ENCODE data around the gene MMP15.
"Not testable (repeated sequence)": the region's sequence is repeated elsewhere in the genome, so short reads cannot be mapped to it uniquely, and the experiment has no call there.

The MMP15 gene

GRCh38 chr16:57999971-58000705, 25.4 kb upstream of the MMP15 start, which contains the start of gene ZNF319:
ZNF319 (minus strand) TSS chr16:58000672; CDS start chr16:57998265, 2,407 bp downstream.
- H3K4me3 ChIP-seq (ENCODE audit: low read depth, low read length) = peak within 1 kb of the TSS; percentile 96
- no peak for DNase-seq (ENCODE audit: low read depth)
- no peak for TF ChIP-seq CTCF (IDR thresholded peaks at IDR 0.05; ENCODE audit: insufficient read depth, low read depth, low read length, missing control alignments)

GRCh38 chr16:58000706-58001676, 24.6 kb upstream of the MMP15 start, which contains the start of gene USB1:
USB1 (plus strand) TSS chr16:58001407; CDS start chr16:58001484, 77 bp downstream.
- TF ChIP-seq CTCF (IDR thresholded peaks at IDR 0.05; ENCODE audit: insufficient read depth, low read depth, low read length, missing control alignments) = peak; percentile 74
- peak; percentile 93 for DNase-seq (ENCODE audit: low read depth)
- H3K4me3 ChIP-seq (ENCODE audit: low read depth, low read length) = peak within 1 kb of the TSS; percentile 96

- no peak for DNase-seq (ENCODE audit: low read depth)
- TF ChIP-seq CTCF (IDR thresholded peaks at IDR 0.05; ENCODE audit: insufficient read depth, low read depth, low read length, missing control alignments) = no peak
- peak overlapping the region; percentile 96 for H3K4me3 ChIP-seq (ENCODE audit: low read depth, low read length)
These were observed 23.7 kb upstream of the MMP15 start for GRCh38 chr16:58001781-58002415.

- TF ChIP-seq CTCF (IDR thresholded peaks at IDR 0.05; ENCODE audit: insufficient read depth, low read depth, low read length, missing control alignments) = no peak
These were observed 23.1 kb upstream of the MMP15 start for GRCh38 chr16:58002416-58002800.

GRCh38 chr16:58002936-58003335, 22.6 kb upstream of the MMP15 start:
- no peak overlapping the region for H3K4me3 ChIP-seq (ENCODE audit: low read depth, low read length)
- TF ChIP-seq CTCF (IDR thresholded peaks at IDR 0.05; ENCODE audit: insufficient read depth, low read depth, low read length, missing control alignments) = no peak
- no peak for DNase-seq (ENCODE audit: low read depth)

More at GRCh38 chr16:58002416-58002800, 23.1 kb upstream of the MMP15 start:
- no peak for DNase-seq (ENCODE audit: low read depth)
- H3K4me3 ChIP-seq (ENCODE audit: low read depth, low read length) = no peak overlapping the region

GRCh38 chr16:58004736-58005135, 20.8 kb upstream of the MMP15 start:
- not testable (repeated sequence) for DNase-seq (ENCODE audit: low read depth); H3K4me3 ChIP-seq (ENCODE audit: low read depth, low read length)

Measured in GM12865 (cell line).